Astrocyte of the cerebellum (primary cell): Measurements from ENCODE around the gene RPS6KA6.

Source experiments
- DNase-seq: peaks from one replicate; pipeline ENCODE4 v3.0.0-alpha.2; 2011; ENCODE audit warnings: low read depth
- H3K4me3 ChIP-seq: 2 replicates; pipeline ENCODE4 v1.5.1; 2011; ENCODE audit warnings: mild to moderate bottlenecking, low read depth, low read length, moderate library complexity
- CTCF ChIP-seq: IDR thresholded peaks from 2 replicates; pipeline ENCODE4 v1.5.1; 2012; ENCODE audit warnings: low read length, low read depth, moderate library complexity, mild to moderate bottlenecking; ENCODE audit errors: missing control alignments
- in situ Hi-C: cut with HindIII; loops from 2 replicates; pipeline ENCODE4 v1.10.0; 2017; ENCODE audit warnings: low sequenced_read_pairs

Gene RPS6KA6

GRCh38 chrX:84216406-84216805 lies 28.4 kb upstream of the RPS6KA6 start:
- no peak for DNase-seq

GRCh38 chrX:84205276-84205675 lies 17.3 kb upstream of the RPS6KA6 start:
- no peak overlapping the region for H3K4me3 ChIP-seq
- in situ Hi-C loops = no loop called here
- TF ChIP-seq CTCF = no peak
- DNase-seq = no peak

More at GRCh38 chrX:84216406-84216805, 28.4 kb upstream of the RPS6KA6 start:
- in situ Hi-C loops = no loop called here
- H3K4me3 ChIP-seq = no peak overlapping the region
- TF ChIP-seq CTCF = no peak

- DNase-seq = no peak
- in situ Hi-C loops = no loop called here
- H3K4me3 ChIP-seq = no peak overlapping the region
- no peak for TF ChIP-seq CTCF
These were observed 11.7 kb upstream of the RPS6KA6 start for GRCh38 chrX:84199688-84200087.

- TF ChIP-seq CTCF = no peak
- DNase-seq = no peak
- H3K4me3 ChIP-seq = no peak overlapping the region
- in situ Hi-C loops = no loop called here
These were observed 9.6 kb upstream of the RPS6KA6 start for GRCh38 chrX:84197550-84197949.

GRCh38 chrX:84192006-84192405 lies 4.0 kb upstream of the RPS6KA6 start:
- no peak for TF ChIP-seq CTCF
- H3K4me3 ChIP-seq = no peak overlapping the region
- in situ Hi-C loops = no loop called here
- no peak for DNase-seq

- in situ Hi-C loops = no loop called here
- TF ChIP-seq CTCF = no peak
- DNase-seq = no peak
- H3K4me3 ChIP-seq = no peak overlapping the region
These were observed 1.1 kb upstream of the RPS6KA6 start for GRCh38 chrX:84189125-84189524.

GRCh38 chrX:84188320-84188834 lies 378 bp upstream of the RPS6KA6 start:
- peak overlapping the region; percentile 56 for H3K4me3 ChIP-seq
- peak; percentile 5 for TF ChIP-seq CTCF
- DNase-seq = peak; percentile 39
- in situ Hi-C loops = no loop called here
